Activated CD4-positive, alpha-beta T cell treated with anti-CD3 and anti-CD28 coated beads, Interleukin-2, amount 10 ng/mL, durations not matched to agents 24 days and 14 days (primary cell): Measurements from ENCODE around the gene DNAJC8. TPM values are rescaled to one million over a fixed set of nuclear protein-coding genes. Genes with fewer than 3 reads are reported as not detected.

Experiments used
- DNase-seq: peaks from one replicate; pipeline ENCODE4 v3.0.0; 2022
- H3K27ac Mint-ChIP-seq: one replicate; pipeline ENCODE4 v1.8.0; 2022; ENCODE audit warnings: mild to moderate bottlenecking, mixed read lengths
- H3K27me3 Mint-ChIP-seq: one replicate; pipeline ENCODE4 v1.8.0; 2022; ENCODE audit warnings: mixed read lengths
- H3K36me3 Mint-ChIP-seq: one replicate; pipeline ENCODE4 v1.8.0; 2022; ENCODE audit warnings: low read depth, mild to moderate bottlenecking, mixed read lengths
- H3K4me1 Mint-ChIP-seq: one replicate; pipeline ENCODE4 v1.8.0; 2021; ENCODE audit warnings: mixed read lengths
- H3K4me3 Mint-ChIP-seq: one replicate; pipeline ENCODE4 v1.8.0; 2022; ENCODE audit warnings: mild to moderate bottlenecking, moderate library complexity, mixed read lengths
- H3K9me3 Mint-ChIP-seq: one replicate; pipeline ENCODE4 v1.8.0; 2021; ENCODE audit warnings: mixed read lengths
- intact Hi-C: fragments of 100-400 bp; cut with micrococcal nuclease; formaldehyde crosslinking; loops from one replicate; pipeline ENCODE4 v1.15.1; 2023
- total RNA-seq: library from RNA; stranded (reverse); gene quantifications from 2 replicates; pipeline ENCODE4 v1.2.3, GENCODE V29; 2022

The DNAJC8 gene
- 98.4 and 103 TPM in 2 replicates for total RNA-seq

- H3K36me3 Mint-ChIP-seq: peaks cover 12% of the 10 kb centered on the region
- no peaks in the 10 kb centered on the region for H3K9me3 Mint-ChIP-seq
These were observed at the start of gene DNAJC8 for GRCh38 chr1:28232558-28233263. DNAJC8 (minus strand) TSS chr1:28233029; CDS start chr1:28232998, 31 bp downstream.

GRCh38 chr1:28281608-28282425 is 49.0 kb upstream of the DNAJC8 start:
- H3K36me3 Mint-ChIP-seq: peaks cover 21% of the 10 kb centered on the region
- no peak for DNase-seq
- no peak overlapping the region for H3K27ac Mint-ChIP-seq
- no peaks in the 10 kb centered on the region for H3K9me3 Mint-ChIP-seq
- intact Hi-C loops: no loop called here
- H3K4me3 Mint-ChIP-seq: no peak overlapping the region
- peaks cover 2% of the 10 kb centered on the region for H3K4me1 Mint-ChIP-seq
- no peaks in the 10 kb centered on the region for H3K27me3 Mint-ChIP-seq

More at GRCh38 chr1:28232558-28233263, at the start of gene DNAJC8:
- peak; percentile 99 for DNase-seq
- Mint-ChIP-seq H3K4me3 (peak within 1 kb of the TSS; percentile 90), H3K27me3 (no peaks in the 10 kb centered on the region), H3K4me1 (peaks cover 14% of the 10 kb centered on the region), H3K27ac (peak within 1 kb of the TSS; percentile 90)
- intact Hi-C loops: loop anchor here (2.0 kb wide), 1 partner anchor 32 kb away; no protein-coding TSS in a partner anchor

DNA sequence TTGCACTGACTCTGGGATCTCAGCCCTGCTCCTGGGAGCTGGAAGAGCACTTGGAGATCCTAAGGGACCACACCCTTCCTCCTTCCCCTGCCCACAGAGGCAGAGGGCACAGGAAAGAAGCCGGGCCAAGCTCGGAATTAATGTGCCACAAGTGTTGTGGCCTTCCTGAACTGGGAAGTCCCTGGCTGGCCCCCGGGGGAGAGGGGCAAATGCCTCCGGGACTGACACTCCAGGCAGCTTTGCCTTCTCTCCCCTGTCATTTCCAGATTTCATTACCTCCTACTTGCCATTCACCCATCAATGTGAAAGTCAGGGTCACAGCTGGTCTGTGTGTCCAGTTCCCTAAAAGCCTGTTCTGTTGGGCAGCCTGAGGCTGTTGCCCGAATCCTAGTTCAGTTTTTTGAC is 48.1 kb upstream of the DNAJC8 start:
- Mint-ChIP-seq H3K9me3 (no peaks in the 10 kb centered on the region), H3K27me3 (no peaks in the 10 kb centered on the region), H3K27ac (no peak overlapping the region), H3K4me1 (peaks cover 2% of the 10 kb centered on the region), H3K36me3 (peaks cover 21% of the 10 kb centered on the region), H3K4me3 (no peak overlapping the region)
- intact Hi-C loops: no loop called here
- DNase-seq: no peak

- peaks cover 21% of the 10 kb centered on the region for H3K36me3 Mint-ChIP-seq
- peaks cover 2% of the 10 kb centered on the region for H3K4me1 Mint-ChIP-seq
- H3K4me3 Mint-ChIP-seq: no peak overlapping the region
- H3K9me3 Mint-ChIP-seq: no peaks in the 10 kb centered on the region
- H3K27me3 Mint-ChIP-seq: no peaks in the 10 kb centered on the region
- no peak for DNase-seq
- intact Hi-C loops: no loop called here
- H3K27ac Mint-ChIP-seq: no peak overlapping the region
These were observed 47.7 kb upstream of the DNAJC8 start for GRCh38 chr1:28280501-28280900.

GRCh38 chr1:28279721-28280120 is 46.9 kb upstream of the DNAJC8 start:
- Mint-ChIP-seq H3K27me3 (no peaks in the 10 kb centered on the region), H3K27ac (no peak overlapping the region), H3K36me3 (peaks cover 28% of the 10 kb centered on the region), H3K4me3 (no peak overlapping the region), H3K4me1 (peaks cover 2% of the 10 kb centered on the region), H3K9me3 (no peaks in the 10 kb centered on the region)
- intact Hi-C loops: no loop called here
- DNase-seq: no peak

DNA sequence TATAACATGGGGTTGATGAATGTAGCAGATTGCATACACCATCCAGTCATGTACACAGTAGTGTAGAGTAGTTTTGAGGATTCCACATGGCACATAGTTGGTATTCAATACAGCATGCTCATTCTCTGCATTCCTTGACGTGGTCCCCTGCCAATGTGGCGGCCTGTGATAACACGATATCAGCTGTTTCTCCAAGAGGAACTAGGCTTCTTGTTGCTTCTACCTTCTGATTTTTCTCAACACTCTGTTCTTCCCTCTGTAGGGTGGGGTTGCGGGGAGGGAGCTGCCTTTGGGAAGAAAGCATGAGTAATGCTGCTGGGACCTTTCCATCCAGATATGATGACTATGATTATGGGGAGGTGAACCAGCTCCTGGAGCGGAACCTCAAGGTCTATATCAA is 45.9 kb upstream of the DNAJC8 start:
- intact Hi-C loops: no loop called here
- peaks cover 2% of the 10 kb centered on the region for H3K4me1 Mint-ChIP-seq
- no peaks in the 10 kb centered on the region for H3K9me3 Mint-ChIP-seq
- H3K36me3 Mint-ChIP-seq: peaks cover 32% of the 10 kb centered on the region
- no peaks in the 10 kb centered on the region for H3K27me3 Mint-ChIP-seq
- H3K27ac Mint-ChIP-seq: no peak overlapping the region
- no peak overlapping the region for H3K4me3 Mint-ChIP-seq
- DNase-seq: no peak

GRCh38 chr1:28273216-28273860 is 40.5 kb upstream of the DNAJC8 start:
- Mint-ChIP-seq H3K36me3 (peaks cover 30% of the 10 kb centered on the region), H3K27ac (no peak overlapping the region), H3K4me1 (no peaks in the 10 kb centered on the region), H3K4me3 (no peak overlapping the region), H3K9me3 (no peaks in the 10 kb centered on the region), H3K27me3 (no peaks in the 10 kb centered on the region)
- no peak for DNase-seq
- intact Hi-C loops: no loop called here

DNA sequence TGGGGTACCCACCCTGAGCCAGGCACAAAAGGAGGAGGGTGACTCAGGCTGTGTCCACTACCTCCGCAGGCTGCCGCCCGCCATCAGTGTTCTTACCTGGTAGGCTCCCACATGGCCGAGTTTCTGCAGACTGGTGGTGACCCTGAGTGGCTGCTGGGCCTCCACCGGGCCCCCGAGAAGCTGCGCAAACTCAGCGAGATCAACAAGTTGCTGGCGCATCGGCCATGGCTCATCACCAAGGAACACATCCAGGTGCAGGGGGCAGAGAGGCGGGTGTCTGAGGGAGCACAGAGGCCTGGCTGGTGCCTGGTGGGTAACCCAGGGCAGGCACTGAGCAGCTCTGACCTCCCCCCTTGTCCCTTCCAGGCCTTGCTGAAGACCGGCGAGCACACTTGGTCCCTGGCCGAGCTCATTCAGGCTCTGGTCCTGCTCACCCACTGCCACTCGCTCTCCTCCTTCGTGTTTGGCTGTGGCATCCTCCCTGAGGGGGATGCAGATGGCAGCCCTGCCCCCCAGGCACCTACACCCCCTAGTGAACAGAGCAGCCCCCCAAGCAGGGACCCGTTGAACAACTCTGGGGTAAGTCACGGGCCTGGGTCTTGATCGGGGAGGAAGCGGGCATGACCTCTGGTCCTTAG is 39.5 kb upstream of the DNAJC8 start:
- H3K4me1 Mint-ChIP-seq: no peaks in the 10 kb centered on the region
- H3K27me3 Mint-ChIP-seq: no peaks in the 10 kb centered on the region
- DNase-seq: no peak
- no peak overlapping the region for H3K4me3 Mint-ChIP-seq
- no peaks in the 10 kb centered on the region for H3K9me3 Mint-ChIP-seq
- peaks cover 24% of the 10 kb centered on the region for H3K36me3 Mint-ChIP-seq
- intact Hi-C loops: no loop called here
- H3K27ac Mint-ChIP-seq: no peak overlapping the region

DNA sequence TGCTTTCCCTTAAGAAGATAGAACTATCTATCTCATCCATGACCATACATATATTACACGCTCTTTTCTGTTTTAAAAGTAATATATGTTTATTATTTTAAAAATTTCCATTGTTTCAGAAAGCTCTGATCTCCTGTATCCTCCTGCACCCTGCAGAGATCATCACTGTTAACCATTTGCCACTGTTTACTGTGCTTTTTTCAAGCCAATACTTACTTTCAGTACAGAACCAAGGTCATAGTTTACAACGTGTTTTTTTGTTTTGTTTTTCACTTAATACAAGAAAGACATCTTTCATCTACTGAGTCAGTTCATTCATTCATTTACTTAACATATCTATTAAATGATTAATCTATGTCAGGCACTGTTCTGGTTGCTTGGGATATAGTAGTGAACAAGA is 36.7 kb upstream of the DNAJC8 start:
- Mint-ChIP-seq H3K4me1 (peaks cover 6% of the 10 kb centered on the region), H3K36me3 (peaks cover 17% of the 10 kb centered on the region), H3K4me3 (no peak overlapping the region), H3K9me3 (no peaks in the 10 kb centered on the region), H3K27ac (no peak overlapping the region), H3K27me3 (no peaks in the 10 kb centered on the region)
- intact Hi-C loops: no loop called here
- no peak for DNase-seq

- H3K4me1 Mint-ChIP-seq: peaks cover 9% of the 10 kb centered on the region
These were observed 34.8 kb upstream of the DNAJC8 start for GRCh38 chr1:28267633-28268032.

GRCh38 chr1:28266920-28267322 is 34.1 kb upstream of the DNAJC8 start:
- H3K27ac Mint-ChIP-seq: no peak overlapping the region
- peaks cover 9% of the 10 kb centered on the region for H3K4me1 Mint-ChIP-seq
- peaks cover 8% of the 10 kb centered on the region for H3K36me3 Mint-ChIP-seq
- H3K27me3 Mint-ChIP-seq: no peaks in the 10 kb centered on the region
- no peak for DNase-seq
- H3K4me3 Mint-ChIP-seq: no peak overlapping the region
- no peaks in the 10 kb centered on the region for H3K9me3 Mint-ChIP-seq
- intact Hi-C loops: no loop called here

More at GRCh38 chr1:28267633-28268032, 34.8 kb upstream of the DNAJC8 start:
- H3K27ac Mint-ChIP-seq: no peak overlapping the region
- peaks cover 8% of the 10 kb centered on the region for H3K36me3 Mint-ChIP-seq
- no peaks in the 10 kb centered on the region for H3K27me3 Mint-ChIP-seq
- DNase-seq: no peak
- no peak overlapping the region for H3K4me3 Mint-ChIP-seq
- intact Hi-C loops: no loop called here
- H3K9me3 Mint-ChIP-seq: no peaks in the 10 kb centered on the region

- DNase-seq: no peak
- intact Hi-C loops: no loop called here
- no peaks in the 10 kb centered on the region for H3K27me3 Mint-ChIP-seq
- H3K36me3 Mint-ChIP-seq: peaks cover 8% of the 10 kb centered on the region
- H3K4me3 Mint-ChIP-seq: no peak overlapping the region
- H3K9me3 Mint-ChIP-seq: no peaks in the 10 kb centered on the region
- H3K4me1 Mint-ChIP-seq: peaks cover 18% of the 10 kb centered on the region
- H3K27ac Mint-ChIP-seq: no peak overlapping the region
These were observed 32.7 kb upstream of the DNAJC8 start for GRCh38 chr1:28265577-28265976.

- DNase-seq: no peak
- H3K27me3 Mint-ChIP-seq: no peaks in the 10 kb centered on the region
- peaks cover 6% of the 10 kb centered on the region for H3K36me3 Mint-ChIP-seq
- H3K9me3 Mint-ChIP-seq: no peaks in the 10 kb centered on the region
- H3K4me3 Mint-ChIP-seq: no peak overlapping the region
- H3K4me1 Mint-ChIP-seq: peaks cover 19% of the 10 kb centered on the region
- intact Hi-C loops: no loop called here
- H3K27ac Mint-ChIP-seq: no peak overlapping the region
These were observed 32.1 kb upstream of the DNAJC8 start for GRCh38 chr1:28264897-28265296.
